Activated CD4-positive, CD25-positive, alpha-beta regulatory T cell treated with anti-CD3 and anti-CD28 coated beads, Interleukin-2, amount 50 U/mL, for 16 hours (primary cell): ENCODE data around the gene TNFRSF25.
"Not testable (repeated sequence)": the region's sequence is repeated elsewhere in the genome, so short reads cannot be mapped to it uniquely, and the experiment has no call there.

Experiments used
- DNase-seq: peaks from one replicate; pipeline ENCODE4 v3.0.0-alpha.2; 2020; ENCODE audit warnings: low read depth, low spot score

TNFRSF25 gene

DNA sequence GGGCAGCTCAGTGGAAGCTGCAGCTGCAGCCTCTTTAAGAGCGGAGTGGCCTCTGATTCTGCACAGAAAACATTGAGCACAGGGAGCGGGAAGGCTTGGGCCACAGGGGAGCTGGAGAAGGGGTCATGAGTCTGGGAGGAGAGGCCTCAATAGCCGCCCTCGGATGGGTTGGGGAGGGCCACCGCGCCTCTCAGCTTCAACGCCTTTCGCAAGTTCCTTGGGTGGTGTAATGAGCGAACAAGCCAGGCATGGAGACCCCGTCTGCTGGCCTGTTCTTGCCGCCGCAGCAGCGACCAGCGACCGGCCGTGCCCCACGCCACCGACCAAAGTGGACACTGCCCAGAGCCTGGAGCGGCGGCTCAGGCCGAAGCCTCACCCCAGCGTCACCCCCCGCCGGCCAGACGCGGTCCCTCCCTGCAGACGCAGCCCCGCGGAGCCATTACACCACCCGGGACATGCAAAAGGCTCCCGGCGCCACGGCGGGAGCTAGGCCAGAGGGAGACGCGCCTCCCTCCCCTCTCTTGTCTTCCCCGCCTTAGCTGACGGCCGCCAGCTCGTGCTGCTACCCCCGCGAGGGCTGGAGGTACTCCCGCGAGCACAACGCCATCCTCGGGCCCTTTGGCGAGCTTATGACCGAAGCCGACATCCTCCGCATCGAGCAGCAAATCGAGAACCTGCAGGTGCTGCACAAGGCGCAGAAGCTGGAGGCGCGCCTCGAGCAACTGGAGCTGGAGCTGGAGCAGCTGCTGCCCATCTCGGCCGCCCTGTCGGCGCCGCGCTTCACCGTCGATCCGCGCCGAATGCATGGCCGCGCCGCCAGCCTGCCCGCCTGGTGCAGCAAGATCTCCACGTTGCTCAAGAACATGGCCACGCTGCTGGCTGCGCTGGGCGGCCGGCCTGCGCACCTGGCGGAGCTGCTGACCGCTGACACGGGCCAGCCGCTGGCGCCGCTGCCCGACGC, 11.8 kb downstream of the TNFRSF25 start:
- DNase-seq = not testable (repeated sequence)

- no peak for DNase-seq
These were observed 15.0 kb downstream of the TNFRSF25 start for GRCh38 chr1:6450943-6451373.

DNA sequence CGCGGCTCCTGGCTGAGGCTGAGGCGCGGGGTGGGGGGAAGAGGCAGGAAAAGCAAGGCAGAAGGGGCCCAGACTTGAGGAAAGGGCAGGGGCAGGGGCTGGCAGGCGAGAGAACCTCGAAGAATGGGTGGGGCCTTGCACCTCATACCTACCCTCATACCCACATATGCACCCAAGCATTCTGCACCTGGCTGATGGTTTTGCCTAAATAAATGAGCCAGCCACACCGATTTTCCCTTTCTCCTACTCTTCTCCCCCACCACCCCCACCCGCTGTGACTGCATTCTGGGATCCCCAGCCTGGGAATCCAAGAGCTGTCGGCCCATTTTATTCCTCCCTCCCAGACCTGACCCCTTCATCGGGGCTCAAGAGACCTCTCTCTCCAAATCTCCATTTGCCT, 15.5 kb downstream of the TNFRSF25 start:
- DNase-seq = not testable (repeated sequence)

DNA sequence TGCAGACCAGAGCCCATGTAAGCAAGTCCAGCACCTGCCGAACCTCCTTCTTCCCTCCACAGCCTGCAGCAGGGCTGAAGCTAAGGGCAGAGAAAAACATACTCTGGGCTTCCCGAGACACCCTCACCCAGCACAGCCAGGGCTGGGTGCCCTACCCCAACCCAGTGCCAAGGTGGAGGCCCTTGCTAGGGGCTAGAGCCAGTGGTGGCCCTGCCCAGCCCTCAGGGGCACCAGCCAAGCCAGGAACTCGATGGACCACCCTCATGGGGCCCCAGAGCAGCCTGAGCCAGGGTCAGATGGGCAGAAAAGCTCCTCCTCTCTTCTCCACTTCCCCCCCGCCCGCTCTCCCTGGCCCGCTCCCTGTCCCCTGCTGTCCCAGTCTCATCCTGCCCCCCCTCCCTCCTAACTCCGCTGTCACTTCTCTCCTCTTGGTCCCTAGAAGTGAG, 15.9 kb downstream of the TNFRSF25 start:
- no peak for DNase-seq

DNA sequence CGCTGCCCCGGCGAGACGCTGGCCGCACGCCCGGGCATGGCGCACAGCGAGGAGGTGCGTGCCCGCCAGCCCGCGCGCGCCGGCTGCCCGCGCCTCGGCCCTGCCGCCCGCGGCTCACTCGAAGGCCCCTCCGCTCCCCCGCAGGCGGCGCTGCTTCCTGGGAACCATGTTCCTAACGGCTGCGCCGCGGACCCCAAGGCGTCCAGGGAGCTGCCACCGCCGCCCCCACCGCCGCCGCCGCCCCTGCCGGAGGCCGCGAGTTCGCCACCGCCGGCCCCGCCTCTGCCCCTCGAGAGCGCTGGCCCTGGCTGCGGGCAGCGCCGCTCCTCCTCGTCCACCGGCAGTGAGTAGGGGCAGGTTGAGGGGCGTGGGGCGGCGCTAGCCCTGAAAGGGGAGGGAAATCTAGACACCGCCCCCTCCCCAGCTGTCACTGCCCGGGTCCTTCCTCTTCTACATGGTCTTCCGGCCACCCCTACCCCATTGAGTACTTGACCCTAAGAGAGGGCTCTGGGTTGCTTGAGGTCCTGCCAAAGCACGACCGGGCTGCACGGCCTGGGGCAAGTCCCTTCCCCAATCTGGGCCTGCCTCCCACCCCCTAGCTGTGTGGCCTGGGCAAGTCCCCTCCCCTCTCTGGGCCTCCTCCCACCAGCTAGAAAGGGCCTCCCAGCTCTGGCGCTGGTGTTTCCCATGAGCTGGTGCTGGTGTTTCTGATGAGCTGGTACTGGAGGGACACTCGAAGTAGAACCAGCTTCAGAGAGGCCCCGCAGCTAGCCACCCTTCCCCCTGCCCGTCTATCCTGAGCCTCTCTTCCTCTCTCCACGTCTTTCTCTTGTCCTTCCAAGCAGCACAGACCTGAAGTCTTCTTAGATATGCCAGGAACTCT, 17.0 kb downstream of the TNFRSF25 start:
- DNase-seq = no peak

- DNase-seq = no peak
These were observed 17.9 kb downstream of the TNFRSF25 start for GRCh38 chr1:6447818-6448748.

- no peak for DNase-seq
These were observed 18.8 kb downstream of the TNFRSF25 start for GRCh38 chr1:6447016-6447817.

DNA sequence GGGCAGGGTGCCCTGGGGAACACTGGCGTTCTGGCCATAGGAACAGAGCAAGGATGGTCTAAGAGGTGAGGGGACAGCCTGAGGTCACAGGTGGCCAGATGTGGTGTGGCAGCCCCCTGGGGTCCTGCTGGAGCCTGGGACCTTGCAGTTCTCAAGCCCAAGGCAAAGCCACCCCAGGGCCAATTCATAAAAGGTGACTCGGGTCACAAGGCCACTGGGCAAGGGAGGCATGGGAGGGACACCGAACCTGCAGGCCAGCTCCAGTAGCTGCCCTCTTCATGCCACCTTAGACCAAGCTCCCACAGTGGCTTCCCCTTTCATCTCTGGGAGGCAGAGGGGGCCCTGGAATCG, 19.3 kb downstream of the TNFRSF25 start:
- no peak for DNase-seq

GRCh38 chr1:6445929-6446328, 20.0 kb downstream of the TNFRSF25 start:
- not testable (repeated sequence) for DNase-seq

GRCh38 chr1:6445062-6445763, 20.8 kb downstream of the TNFRSF25 start:
- DNase-seq = no peak

DNA sequence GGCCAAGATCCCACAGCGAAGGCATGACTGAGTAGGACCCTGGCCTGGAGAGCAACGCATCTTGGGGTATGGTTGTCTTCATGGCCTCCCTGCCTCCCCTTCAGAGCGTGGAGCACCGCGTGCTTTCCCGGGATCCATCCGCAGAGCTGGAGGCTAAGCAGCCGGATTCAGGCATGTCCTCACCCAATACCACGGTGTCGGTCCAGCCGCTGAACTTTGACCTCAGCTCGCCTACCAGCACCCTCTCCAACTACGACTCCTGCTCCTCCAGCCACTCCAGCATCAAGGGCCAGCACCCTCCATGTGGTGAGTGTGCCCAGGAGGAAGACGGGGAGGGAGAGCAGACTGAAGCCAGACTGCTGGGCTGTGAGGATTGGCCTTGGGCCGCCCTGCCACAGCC, 21.6 kb downstream of the TNFRSF25 start:
- DNase-seq = no peak

DNA sequence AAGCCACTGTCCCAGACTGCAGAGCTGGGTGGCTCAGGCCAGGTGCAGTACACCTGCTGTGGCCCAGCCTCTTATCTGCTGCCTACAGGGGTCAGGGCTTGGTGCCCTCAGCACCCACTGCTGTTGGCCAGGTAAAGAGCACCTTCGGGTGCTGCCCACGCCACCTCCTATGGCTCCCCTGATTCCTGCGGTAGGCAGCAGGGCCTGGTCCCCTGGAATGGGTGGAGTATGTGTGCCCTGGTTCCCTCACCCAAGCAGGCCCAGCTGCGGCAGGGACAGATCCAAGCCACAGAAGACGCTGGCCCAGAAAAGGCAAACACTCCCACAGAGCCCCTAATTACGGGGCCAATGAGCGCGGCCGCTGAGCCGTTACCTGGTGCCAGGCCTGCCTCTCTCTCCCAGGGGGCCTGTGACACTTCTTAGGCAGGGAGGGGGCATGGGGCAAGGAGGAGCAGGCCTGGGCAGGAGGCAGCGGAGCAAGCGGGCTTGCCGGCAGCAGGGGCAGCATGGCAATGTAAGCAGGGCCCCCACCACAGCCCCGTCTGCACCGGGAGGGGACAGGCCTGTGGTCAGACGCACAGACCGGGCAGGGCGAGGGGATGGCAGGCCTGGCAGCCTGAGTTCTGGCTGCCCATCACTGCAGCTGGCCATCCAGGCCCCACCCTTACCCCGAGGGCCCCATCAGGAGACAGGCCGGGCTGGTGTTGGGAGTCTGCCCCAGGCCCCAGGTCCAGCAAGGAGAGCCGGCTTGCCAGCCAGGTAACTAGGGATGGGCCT, 22.4 kb downstream of the TNFRSF25 start:
- no peak for DNase-seq

DNA sequence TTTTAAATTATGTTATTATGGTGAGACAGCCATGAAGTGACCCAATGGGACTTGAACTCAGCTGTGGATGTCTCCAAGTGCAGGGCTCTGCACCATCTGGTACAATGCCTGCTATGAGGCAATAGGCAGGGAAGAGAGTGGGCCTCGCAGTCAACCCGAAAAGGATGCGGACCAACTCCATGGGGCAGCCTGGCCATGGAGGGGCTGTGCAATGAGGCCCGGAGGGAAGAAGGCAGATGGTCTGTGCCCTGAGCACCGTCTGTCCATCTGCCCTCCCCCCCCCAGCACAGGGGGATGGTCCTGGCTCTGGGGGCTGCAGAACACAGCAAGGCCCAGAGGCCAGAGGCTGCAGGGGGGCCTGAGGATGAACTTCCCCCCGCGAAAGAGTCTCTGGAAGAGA, 24.4 kb downstream of the TNFRSF25 start:
- DNase-seq = no peak

DNA sequence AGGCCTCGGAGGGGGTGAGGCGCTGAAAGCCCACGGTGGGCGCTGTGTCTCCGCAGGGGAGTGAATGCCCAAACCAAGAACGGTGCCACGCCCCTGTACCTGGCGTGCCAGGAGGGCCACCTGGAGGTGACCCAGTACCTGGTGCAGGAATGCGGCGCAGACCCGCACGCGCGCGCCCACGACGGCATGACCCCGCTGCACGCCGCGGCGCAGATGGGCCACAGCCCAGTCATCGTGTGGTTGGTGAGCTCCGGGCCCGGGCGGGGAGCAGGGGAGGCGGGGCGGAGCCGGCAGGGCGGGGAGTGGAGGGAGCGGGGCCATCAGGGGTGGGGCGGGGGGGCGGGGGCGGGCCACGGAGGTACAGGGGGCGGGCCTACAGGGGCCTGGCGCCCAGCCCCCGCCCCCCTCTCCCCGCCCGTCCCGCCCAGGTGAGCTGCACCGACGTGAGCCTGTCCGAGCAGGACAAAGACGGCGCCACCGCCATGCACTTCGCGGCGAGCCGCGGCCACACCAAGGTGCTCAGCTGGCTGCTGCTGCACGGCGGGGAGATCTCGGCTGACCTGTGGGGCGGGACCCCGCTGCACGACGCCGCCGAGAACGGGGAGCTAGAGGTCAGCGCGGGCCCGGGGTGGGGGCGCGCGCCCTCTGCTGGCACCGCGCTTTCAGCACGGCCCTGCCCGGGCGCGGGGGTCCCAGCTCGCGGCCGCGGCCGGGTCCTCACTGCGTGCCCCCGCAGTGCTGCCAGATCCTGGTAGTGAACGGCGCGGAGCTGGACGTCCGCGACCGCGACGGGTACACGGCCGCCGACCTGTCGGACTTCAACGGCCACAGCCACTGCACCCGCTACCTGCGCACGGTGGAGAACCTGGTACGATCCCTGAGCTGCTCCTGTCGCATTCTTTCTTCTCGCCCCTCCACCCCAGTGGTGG, 25.5 kb downstream of the TNFRSF25 start:
- DNase-seq = peak; percentile 44

DNA sequence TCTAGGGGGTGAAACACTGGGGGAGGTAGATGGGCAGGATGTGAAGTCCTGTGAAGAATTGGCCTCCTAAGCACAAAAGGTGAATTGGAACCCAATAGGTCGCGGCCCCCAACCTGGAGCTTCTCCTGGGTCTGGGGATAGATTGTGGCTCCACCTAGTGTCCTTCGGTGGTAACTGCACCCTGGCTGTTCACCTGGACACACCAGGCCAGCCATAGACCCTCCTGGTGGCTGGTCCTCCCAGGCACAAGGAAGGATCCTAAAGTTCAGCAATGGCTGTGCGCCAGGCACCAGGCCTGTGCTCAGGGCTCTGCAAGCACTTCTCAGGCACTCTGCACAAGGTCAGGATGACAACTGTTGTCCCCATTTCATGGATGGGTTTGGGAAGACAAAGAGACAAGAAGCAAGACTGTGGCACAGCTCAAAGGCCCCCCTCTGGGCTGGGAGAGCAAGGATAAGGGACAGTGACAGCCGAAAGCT, 27.9 kb downstream of the TNFRSF25 start:
- peak; percentile 57 for DNase-seq

- DNase-seq = not testable (repeated sequence)
These were observed 28.8 kb downstream of the TNFRSF25 start for GRCh38 chr1:6437012-6437700.

DNA sequence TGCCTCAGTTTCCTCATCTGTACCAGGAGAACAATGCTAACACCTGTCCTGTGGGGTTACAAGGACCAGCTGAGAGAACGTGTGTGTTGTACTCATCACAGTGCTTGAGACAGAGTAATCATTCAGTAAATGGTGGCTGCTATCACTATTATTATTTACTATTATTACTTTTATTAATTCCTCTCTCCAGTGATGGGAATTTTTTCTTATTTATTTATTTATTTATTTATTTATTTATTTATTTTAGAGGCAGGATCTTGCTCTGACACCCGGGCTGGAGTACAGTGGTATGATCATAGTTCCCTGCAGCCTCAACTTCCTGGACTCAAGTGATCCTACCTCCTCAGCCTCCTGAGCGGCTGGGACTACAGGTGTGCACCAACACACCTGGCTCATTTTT, 29.7 kb downstream of the TNFRSF25 start:
- not testable (repeated sequence) for DNase-seq
